Skeletal muscle cell (primary cell): ENCODE data around the gene LIMS1.
"Not testable (repeated sequence)": the region's sequence is repeated elsewhere in the genome, so short reads cannot be mapped to it uniquely, and the experiment has no call there.

ENCODE experiments used
- DNase-seq: peaks from one replicate; pipeline ENCODE4 v3.0.0-alpha.2; 2010; ENCODE audit warnings: low read depth
- H3K4me3 ChIP-seq: 2 replicates; pipeline ENCODE4 v1.5.1; 2011; ENCODE audit warnings: low read depth, mild to moderate bottlenecking, control low read depth, low read length, moderate library complexity

The LIMS1 gene

DNA sequence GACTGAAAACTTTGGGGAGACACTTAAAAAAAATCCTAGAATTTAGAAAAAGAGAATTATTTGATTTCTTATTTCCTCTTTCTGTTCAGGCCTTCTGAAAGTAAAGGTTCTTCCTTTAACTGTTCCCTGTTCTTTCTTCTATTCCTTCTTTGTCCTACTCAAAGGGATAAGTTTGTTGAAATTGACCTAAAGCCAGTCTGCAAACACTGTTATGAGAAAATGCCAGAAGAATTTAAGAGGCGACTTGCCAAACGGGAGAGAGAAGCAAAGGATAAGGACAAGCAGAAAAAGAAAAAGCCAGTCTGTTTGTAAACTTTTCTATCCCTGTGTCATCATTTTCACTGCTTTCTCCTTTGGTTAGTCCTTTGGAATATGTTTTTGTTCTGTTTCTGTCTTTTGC is 146.5 kb downstream of the LIMS1 start:
- not testable (repeated sequence) for DNase-seq, H3K4me3 ChIP-seq

DNA sequence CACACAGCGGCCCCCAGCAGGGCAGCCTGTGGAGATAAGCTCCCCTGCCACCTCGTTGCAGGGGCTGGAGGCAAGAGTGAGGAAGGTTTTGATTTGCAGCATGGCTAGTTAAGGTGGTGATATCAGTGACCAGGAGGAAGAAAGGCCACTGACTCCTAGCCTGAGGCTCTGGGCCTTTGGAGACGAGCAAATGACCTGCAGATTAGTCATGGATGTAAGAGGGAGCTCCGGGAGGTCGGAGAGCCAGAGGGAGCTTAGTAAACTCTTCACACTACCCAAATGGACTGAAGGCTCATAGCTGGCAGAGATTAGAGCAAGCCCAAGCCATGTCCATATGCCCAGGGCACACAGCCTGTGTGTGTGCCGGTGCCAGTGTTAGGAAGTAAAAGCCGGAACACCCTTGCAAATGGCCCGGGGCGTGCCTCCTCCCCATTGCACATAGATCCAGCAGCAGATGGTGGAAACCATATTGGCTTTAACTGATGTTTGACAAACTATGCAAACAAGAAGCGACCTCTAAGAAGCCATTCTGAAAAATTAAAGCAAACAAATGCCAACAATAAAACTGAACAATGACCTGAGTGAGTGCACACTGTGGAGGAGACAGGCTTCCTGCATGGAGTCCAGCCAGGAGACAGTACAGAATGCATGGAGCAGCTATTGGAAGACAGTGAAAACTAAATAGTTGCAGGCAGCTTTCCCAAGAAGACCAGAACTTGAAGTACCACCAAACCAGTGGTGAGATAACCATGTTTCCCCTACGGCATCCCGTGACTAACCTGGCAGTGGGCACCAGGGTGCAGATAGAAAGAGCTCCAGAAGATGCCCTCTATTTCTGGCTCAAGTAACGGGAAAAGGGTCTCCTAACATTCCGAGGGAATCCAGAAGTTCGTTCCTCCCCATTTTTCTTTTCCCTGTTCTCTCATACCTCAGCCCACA is 154.8 kb downstream of the LIMS1 start:
- not testable (repeated sequence) for DNase-seq, H3K4me3 ChIP-seq

DNA sequence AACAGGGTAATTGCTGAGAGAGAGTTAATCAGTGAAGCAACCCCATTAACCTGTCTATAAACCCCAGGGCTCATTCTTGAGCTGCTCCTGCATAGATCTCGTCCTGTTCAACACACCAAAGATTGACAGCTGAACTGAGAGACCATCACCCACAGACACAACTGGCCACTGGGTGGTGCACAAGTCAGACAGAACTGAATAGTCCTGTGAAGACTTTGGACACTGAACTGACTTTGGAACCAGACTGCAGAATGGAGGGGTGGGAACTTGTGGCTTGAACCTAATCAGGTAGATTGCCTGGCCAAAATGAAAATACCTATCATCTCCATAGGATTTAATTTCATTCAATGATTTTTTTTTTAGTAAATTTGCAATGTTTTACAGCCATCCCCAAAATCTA is 155.7 kb downstream of the LIMS1 start:
- DNase-seq, H3K4me3 ChIP-seq: not testable (repeated sequence)

DNA sequence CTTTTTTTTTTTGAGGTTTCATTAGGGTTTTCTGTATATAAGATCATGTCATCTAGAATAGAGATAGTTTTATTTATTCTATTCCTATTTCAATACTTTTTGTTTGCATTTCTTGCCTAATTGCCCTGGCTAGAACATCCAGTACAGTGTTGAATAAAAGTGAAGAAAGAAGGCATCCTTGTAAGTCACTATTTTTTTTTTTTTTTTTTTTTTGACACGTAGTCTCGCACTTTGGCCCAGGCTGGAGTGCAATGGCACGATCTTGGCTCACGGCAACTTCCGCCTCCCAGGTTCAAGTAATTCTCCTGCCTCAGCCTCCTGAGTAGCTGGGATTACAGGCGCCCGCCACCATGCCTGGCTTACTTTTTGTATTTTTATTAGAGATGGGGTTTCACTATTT is 157.2 kb downstream of the LIMS1 start:
- H3K4me3 ChIP-seq, result no peak overlapping the region
- no peak for DNase-seq

DNA sequence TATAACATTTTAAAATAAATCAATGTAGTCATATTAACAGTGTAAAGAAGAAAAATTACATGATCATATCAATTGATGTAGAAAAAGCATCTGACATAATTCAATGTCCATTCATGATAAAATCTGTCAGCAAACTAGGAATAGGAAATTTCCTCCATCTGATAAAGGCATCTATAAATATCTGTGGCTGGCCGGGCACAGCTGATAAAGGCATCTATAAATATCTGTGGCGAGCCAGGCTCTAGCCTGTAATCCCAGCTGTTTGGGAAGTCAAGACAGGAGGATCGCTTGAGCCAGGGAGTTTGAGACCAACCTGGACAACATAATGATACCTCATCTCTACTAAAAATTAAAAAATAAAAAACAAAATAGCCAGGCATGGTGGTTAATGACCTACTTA is 166.9 kb downstream of the LIMS1 start:
- no peak for DNase-seq
- H3K4me3 ChIP-seq, result no peak overlapping the region

DNA sequence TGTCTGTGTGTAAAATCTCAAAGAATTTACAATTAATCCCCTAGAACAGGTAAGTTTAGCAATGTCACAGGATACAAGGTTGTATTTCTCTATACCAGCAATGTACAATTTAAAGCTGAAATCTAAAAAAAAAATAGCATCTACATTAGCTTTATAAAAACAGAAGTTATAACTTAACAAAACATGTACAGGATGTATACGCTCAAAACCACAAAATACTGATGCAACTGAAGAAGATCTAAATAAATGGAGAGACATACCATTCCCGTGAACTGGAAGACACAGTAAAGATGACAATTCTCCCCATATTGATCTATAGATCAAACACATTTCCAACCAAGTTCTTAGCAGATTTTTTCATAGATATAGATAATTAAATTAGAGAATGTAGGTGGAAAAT is 167.5 kb downstream of the LIMS1 start:
- H3K4me3 ChIP-seq, result no peak overlapping the region
- DNase-seq, result no peak

DNA sequence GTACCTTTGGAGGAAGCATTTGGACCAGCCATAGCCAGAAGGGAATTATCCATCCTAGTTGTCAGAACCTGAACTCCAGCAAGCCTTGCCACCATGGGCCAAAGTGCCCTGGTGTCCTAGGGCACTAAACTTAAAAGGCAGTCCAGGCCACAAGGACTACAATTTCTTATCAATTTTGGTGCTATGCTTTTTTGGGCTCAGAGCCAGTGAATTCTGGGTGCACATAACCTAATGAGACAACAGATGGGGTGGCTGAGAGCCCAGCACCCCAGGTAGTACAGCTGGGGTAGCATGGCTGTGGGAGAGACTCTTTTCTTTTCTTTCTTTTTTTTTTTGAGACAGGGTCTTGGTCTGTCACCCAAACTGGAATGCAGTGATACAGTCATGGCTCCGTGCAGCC is 170.6 kb downstream of the LIMS1 start:
- no peak overlapping the region for H3K4me3 ChIP-seq
- no peak for DNase-seq

DNA sequence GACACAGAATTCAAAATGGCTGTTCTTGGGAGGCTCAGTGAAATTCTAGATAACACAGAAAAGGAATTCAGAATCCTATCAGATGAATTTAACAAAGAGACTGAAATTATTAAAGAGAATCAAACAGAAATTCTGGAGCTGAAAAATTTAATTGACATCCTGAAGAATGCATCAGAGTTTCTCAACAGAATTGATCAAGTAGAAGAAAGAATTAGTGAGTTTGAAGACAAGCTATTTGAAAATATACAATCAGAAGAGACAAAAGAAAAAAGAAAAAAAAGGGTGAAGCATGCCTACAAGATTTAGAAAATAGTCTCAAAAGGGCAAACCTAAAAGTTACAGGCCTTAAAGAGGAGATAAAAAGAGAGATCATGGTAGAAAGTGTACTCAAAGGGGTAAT is 173.0 kb downstream of the LIMS1 start:
- H3K4me3 ChIP-seq, result no peak overlapping the region
- no peak for DNase-seq

DNA sequence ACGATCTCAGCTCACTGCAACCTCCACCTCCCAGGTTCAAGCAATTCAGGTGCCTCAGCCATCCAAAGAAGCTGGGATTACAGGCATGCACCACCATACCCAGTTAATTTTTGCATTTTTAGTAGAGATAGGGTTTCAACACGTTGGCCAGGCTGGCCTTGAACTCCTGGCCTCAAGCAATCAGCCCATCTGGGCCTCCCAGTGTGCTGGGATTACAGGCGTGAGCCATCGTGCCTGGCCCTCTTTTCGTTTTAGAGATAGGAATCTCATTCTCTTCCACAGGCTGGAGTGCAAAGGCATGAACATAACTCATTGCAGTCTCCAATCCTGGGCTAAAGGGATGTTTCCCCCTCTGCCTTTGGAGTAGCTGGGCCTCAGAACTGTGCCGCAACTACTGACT is 182.7 kb downstream of the LIMS1 start:
- not testable (repeated sequence) for H3K4me3 ChIP-seq, DNase-seq

DNA sequence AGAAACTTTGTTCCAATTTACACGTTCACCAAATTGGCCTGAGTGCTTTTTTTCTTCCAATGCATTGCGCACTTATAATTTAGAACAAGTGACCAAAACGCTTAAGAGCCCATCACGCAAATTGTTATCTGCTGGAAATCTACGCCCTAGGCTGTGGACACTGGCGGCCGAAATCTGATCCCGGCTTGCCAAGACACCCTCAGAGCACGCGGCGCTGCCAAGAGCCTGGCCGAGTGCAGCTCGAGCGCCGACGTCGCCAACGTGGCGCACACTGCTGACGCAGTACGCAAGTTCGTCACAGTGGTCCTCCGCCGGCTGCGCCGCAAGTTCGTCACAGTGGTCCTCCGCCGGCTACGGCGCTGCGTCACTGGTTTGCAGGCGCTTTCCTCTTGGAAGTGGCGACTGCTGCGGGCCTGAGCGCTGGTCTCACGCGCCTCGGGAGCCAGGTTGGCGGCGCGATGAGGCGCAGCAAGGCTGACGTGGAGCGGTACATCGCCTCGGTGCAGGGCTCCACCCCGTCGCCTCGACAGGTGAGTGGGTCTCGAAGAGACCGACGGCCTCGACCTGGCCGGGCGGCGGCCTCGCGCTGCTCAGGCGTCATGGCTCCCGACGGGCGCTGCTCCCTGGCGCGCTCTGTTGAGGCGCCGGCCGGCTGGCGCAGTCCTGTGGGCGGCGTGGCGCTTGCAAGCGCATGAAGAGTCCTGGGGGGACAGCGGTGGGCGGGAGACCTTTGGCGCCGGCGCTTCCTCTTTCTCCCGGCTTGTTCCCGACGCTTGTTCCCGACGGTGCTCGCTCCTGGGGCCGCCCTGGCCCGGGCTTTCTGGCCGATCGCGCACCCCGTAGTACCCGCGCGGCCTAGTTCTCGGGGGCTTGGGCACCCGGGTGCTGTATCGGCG is 185.1 kb downstream of the LIMS1 start, which contains the start of gene RANBP2:
Gene RANBP2, plus strand, starts transcription at position 334 of the 896 bp plus-strand sequence. Its CDS starts 125 bp downstream, at position 459.
- DNase-seq, result peak; percentile 97

DNA sequence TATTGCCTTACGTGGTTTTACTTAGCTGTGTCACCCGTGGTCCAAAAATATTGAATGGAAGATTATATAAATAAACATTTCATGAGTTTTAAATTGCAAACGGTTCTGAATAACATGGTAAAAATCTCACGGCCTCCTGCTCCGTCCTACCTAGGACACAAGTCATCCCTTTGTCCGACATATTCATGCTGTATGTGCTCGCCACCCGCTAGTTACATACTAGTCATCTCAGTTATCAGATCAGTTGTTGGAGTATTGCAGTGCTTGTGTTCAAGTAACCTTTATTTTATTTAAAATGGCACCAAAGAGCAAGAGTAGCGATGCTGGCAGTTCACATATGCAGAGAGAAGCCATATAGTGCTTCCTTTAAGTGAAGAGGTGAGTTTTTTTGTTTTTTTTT is 191.8 kb downstream of the LIMS1 start:
- H3K4me3 ChIP-seq, DNase-seq: not testable (repeated sequence)

More for the DNA sequence above, 185.1 kb downstream of the LIMS1 start, which contains the start of gene RANBP2:
- H3K4me3 ChIP-seq, result peak within 1 kb of the TSS; percentile 83

DNA sequence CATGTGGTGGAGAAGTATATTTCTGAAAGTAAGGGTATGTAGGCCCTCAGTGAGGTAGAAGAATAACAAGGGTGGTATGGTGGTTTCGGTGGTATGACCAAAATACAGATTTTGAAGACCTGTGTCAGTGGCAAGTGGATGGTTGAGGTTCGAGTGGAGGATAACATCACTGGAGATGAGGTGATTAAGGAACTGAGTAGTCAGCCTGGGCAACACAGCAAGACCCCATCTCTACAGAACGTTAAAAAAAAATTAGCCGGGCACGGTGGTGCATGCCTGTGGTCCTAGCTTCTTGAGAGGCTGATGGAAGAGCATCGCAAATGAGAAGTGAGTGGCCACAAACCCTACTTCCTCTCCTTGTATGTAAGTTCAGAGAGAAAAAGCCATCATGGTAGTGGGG is 200.4 kb downstream of the LIMS1 start:
- DNase-seq, H3K4me3 ChIP-seq: not testable (repeated sequence)
